H1 (cell line): ENCODE results near the gene IL31. TPM values are rescaled to one million over a fixed set of nuclear protein-coding genes. Genes with fewer than 3 reads are reported as not detected.
A peak's percentile ranks its signal among the peaks of the same experiment; 100 is the strongest.

Source experiments
- CTCF ChIA-PET: fragments of 300-600 bp; sonication (Branson Sonifier 250); formaldehyde crosslinking; loops from one replicate; lab custom pipeline; 2021; ENCODE audit not compliant: partially characterized antibody; lab: Charles Lee
- POLR2A ChIA-PET: fragments of 300-600 bp; sonication (Branson Sonifier 250); formaldehyde crosslinking; loops from one replicate; lab custom pipeline; 2021; ENCODE audit warnings: inconsistent platforms; ENCODE audit not compliant: partially characterized antibody; lab: Charles Lee
- DNase-seq, 2 experiments: peaks; one replicate each; pipeline versions ENCODE4 v3.0.0 to v3.0.0-alpha.2; 2010 to 2022; ENCODE audit warnings: low spot score in 2 of 2, low read depth in 1 of 2, mixed read lengths in 1 of 2
- FAIRE-seq: peaks from 2 replicates; lab custom pipeline; 2011; peaks lifted over from hg19 to GRCh38; lab: Jason Lieb, UNC
- H2AFZ ChIP-seq: 2 replicates; pipeline ENCODE4 v1.8.1; 2012; ENCODE audit warnings: low read length, inconsistent platforms
- H2AK5ac ChIP-seq: 2 replicates; pipeline ENCODE4 v1.6.1; 2013; ENCODE audit warnings: low read depth, low read length
- H2BK120ac ChIP-seq: replicated peaks from 2 replicates; pipeline ENCODE3; 2013; ENCODE audit warnings: low read depth, low read length, inconsistent platforms
- H2BK12ac ChIP-seq: 2 replicates; pipeline ENCODE4 v1.6.1; 2013; ENCODE audit warnings: low read depth, low read length
- H2BK15ac ChIP-seq: 2 replicates; pipeline ENCODE4 v1.6.1; 2013; ENCODE audit warnings: low read length
- H2BK20ac ChIP-seq: 2 replicates; pipeline ENCODE4 v1.6.1; 2013; ENCODE audit warnings: low read length
- H2BK5ac ChIP-seq: 2 replicates; pipeline ENCODE4 v1.6.1; 2013; ENCODE audit warnings: low read depth, low read length
- H3K14ac ChIP-seq: 2 replicates; pipeline ENCODE4 v1.6.1; 2013; ENCODE audit warnings: inconsistent platforms; ENCODE audit not compliant: insufficient read length
- H3K18ac ChIP-seq: 2 replicates; pipeline ENCODE4 v1.6.1; 2013; ENCODE audit warnings: low read length; ENCODE audit errors: extremely low read depth
- H3K23ac ChIP-seq: 2 replicates; pipeline ENCODE4 v1.6.1; 2013; ENCODE audit warnings: inconsistent platforms; ENCODE audit not compliant: insufficient read length
- H3K23me2 ChIP-seq: 2 replicates; pipeline ENCODE4 v1.6.1; 2013; ENCODE audit warnings: low read depth, low read length
- H3K27ac ChIP-seq: 2 replicates; pipeline ENCODE4 v1.6.1; 2011; ENCODE audit warnings: low read depth, low read length, inconsistent platforms
- H3K27me3 ChIP-seq, 4 experiments: replicated peaks in 1 of 4; 1 replicate in 1 of 4; 2 replicates in 3 of 4; pipeline versions ENCODE4 v1.6.1 to v1.8.1; 2011 to 2013; ENCODE audit warnings: low read length in 3 of 4, mild to moderate bottlenecking in 3 of 4, inconsistent platforms in 2 of 4, mixed read lengths in 2 of 4, moderate library complexity in 1 of 4; ENCODE audit not compliant: control insufficient read depth in 3 of 4, insufficient read depth in 3 of 4; ENCODE audit errors: extremely low read depth in 1 of 4
- H3K36me3 ChIP-seq, 4 experiments: 2 replicates each; pipeline versions ENCODE4 v1.6.1 to v1.8.1; 2011 to 2013; ENCODE audit warnings: mild to moderate bottlenecking in 4 of 4, low read length in 3 of 4, moderate library complexity in 2 of 4, control low read depth in 1 of 4, inconsistent platforms in 1 of 4; ENCODE audit not compliant: insufficient read depth in 4 of 4, control insufficient read depth in 2 of 4
- H3K4ac ChIP-seq: replicated peaks from 2 replicates; pipeline ENCODE3; 2013; ENCODE audit warnings: low read length, low read depth, mixed read lengths, inconsistent platforms; ENCODE audit not compliant: insufficient read length
- H3K4me1 ChIP-seq, 4 experiments: replicated peaks in 1 of 4; 1 replicate in 1 of 4; 2 replicates in 3 of 4; pipeline versions ENCODE4 v1.6.1 to v1.8.1; 2011 to 2013; ENCODE audit warnings: low read length in 3 of 4, inconsistent platforms in 2 of 4, mixed read lengths in 1 of 4; ENCODE audit not compliant: insufficient read depth in 4 of 4, control insufficient read depth in 3 of 4
- H3K4me2 ChIP-seq, 2 experiments: 2 replicates each; pipeline versions ENCODE4 v1.6.1 to v1.8.1; 2011 to 2013; ENCODE audit warnings: low read depth in 2 of 2, low read length in 2 of 2, control low read depth in 1 of 2, inconsistent platforms in 1 of 2, mild to moderate bottlenecking in 1 of 2; ENCODE audit not compliant: insufficient read depth in 1 of 2
- H3K4me3 ChIP-seq, 4 experiments: fragments of 200-600, 300-600 bp in 1 of 4; sonication (generic), shearing (Covaris generic), sonication (Bioruptor Twin) in 1 of 4; 2 replicates each; pipeline versions ENCODE4 v1.5.1 to v1.8.1; 2011 to 2016; ENCODE audit warnings: low read length in 4 of 4, low read depth in 3 of 4, control low read depth in 2 of 4, inconsistent platforms in 2 of 4, mild to moderate bottlenecking in 2 of 4, mixed read lengths in 1 of 4, moderate library complexity in 1 of 4; ENCODE audit not compliant: insufficient read depth in 2 of 4; ENCODE audit errors: extremely low read depth in 1 of 4
- H3K56ac ChIP-seq: replicated peaks from 2 replicates; pipeline ENCODE3; 2013; ENCODE audit warnings: low read depth, mild to moderate bottlenecking, mixed read lengths, low read length, inconsistent platforms; ENCODE audit not compliant: insufficient read length
- H3K79me1 ChIP-seq: 2 replicates; pipeline ENCODE4 v1.6.1; 2013; ENCODE audit warnings: low read depth, low read length, control low read depth
- H3K79me2 ChIP-seq, 2 experiments: 2 replicates each; pipeline versions ENCODE4 v1.6.1 to v1.8.1; 2012 to 2013; ENCODE audit warnings: low read length in 2 of 2, mild to moderate bottlenecking in 2 of 2, inconsistent platforms in 1 of 2; ENCODE audit not compliant: insufficient read depth in 2 of 2, control insufficient read depth in 1 of 2
- H3K9ac ChIP-seq, 4 experiments: replicated peaks in 1 of 4; 1 replicate in 1 of 4; 2 replicates in 3 of 4; pipeline versions ENCODE4 v1.6.1 to v1.8.1; 2011 to 2013; ENCODE audit warnings: low read depth in 3 of 4, low read length in 3 of 4, control low read depth in 2 of 4, mild to moderate bottlenecking in 2 of 4, moderate library complexity in 2 of 4, inconsistent platforms in 1 of 4; ENCODE audit errors: extremely low read depth in 1 of 4
- H3K9me3 ChIP-seq, 2 experiments: 2 replicates each; pipeline versions ENCODE4 v1.6.1 to v1.8.1; 2012 to 2013; ENCODE audit warnings: mild to moderate bottlenecking in 2 of 2, moderate library complexity in 2 of 2, control low read depth in 1 of 2, inconsistent platforms in 1 of 2, low read depth in 1 of 2, low read length in 1 of 2, mixed read lengths in 1 of 2; ENCODE audit not compliant: insufficient read depth in 2 of 2
- H4K20me1 ChIP-seq, 2 experiments: replicated peaks in 1 of 2; 2 replicates each; pipeline versions ENCODE3 to v1.8.1; 2011 to 2013; ENCODE audit warnings: inconsistent platforms in 2 of 2, low read length in 2 of 2, mild to moderate bottlenecking in 1 of 2; ENCODE audit not compliant: insufficient read depth in 2 of 2, control insufficient read depth in 1 of 2
- H4K5ac ChIP-seq: 2 replicates; pipeline ENCODE4 v1.6.1; 2013; ENCODE audit warnings: low read length, low read depth, mixed read lengths, inconsistent platforms; ENCODE audit not compliant: insufficient read length
- H4K8ac ChIP-seq: 2 replicates; pipeline ENCODE4 v1.8.0; 2013; ENCODE audit warnings: mild to moderate bottlenecking, moderate library complexity, low read length, inconsistent platforms; ENCODE audit not compliant: insufficient read depth; ENCODE audit errors: extremely low read depth
- H4K91ac ChIP-seq: replicated peaks from 2 replicates; pipeline ENCODE3; 2013; ENCODE audit warnings: low read length, mixed read lengths, inconsistent platforms; ENCODE audit not compliant: insufficient read length
- FOSL1 ChIP-seq: IDR thresholded peaks from 2 replicates; pipeline ENCODE4 v1.6.1; 2011; ENCODE audit warnings: mild to moderate bottlenecking, low read depth, low read length, moderate library complexity; ENCODE audit not compliant: insufficient read depth
- SIN3A ChIP-seq, 2 experiments: IDR thresholded peaks in 1 of 2; conservative IDR thresholded peaks in 1 of 2; 2 replicates each; pipeline ENCODE4 v1.6.1; 2011 to 2012; ENCODE audit warnings: low read length in 2 of 2, improper control_type of control experiment in 1 of 2, low read depth in 1 of 2, mild to moderate bottlenecking in 1 of 2
- SP2 ChIP-seq: IDR thresholded peaks from 2 replicates; pipeline ENCODE4 v1.6.1; 2012; ENCODE audit warnings: mild to moderate bottlenecking, low read length, inconsistent platforms
- TAF1 ChIP-seq: IDR thresholded peaks from 2 replicates; pipeline ENCODE4 v1.6.1; 2011; ENCODE audit warnings: mild to moderate bottlenecking, low read depth, low read length
- WGBS, 2 experiments: shearing (Covaris generic) in 1 of 2; methylation state at CpG; one replicate each; pipeline versions ENCODE4 v1.1.6 to v1.1.7; 2013 to 2015; ENCODE audit warnings: low lambda C conversion rate in 2 of 2, mixed read lengths in 2 of 2, inconsistent platforms in 1 of 2, low coverage in 1 of 2, missing lambda C conversion rate in 1 of 2; ENCODE audit not compliant: insufficient replicate concordance in 2 of 2, insufficient coverage in 1 of 2, insufficient read length in 1 of 2; ENCODE audit errors: extremely low coverage in 1 of 2, missing lambda C conversion rate in 1 of 2; 5-methylcytosine and 5-hydroxymethylcytosine counted together
- polyA plus RNA-seq, 7 experiments: library from polyadenylated mRNA; depleted of rRNA in 3 of 7; stranded (reverse) in 5 of 7; unstranded in 2 of 7; fragments of >200 nt in 5 of 7; fragments of 200-250 nt in 2 of 7; gene quantifications; 1 replicate in 5 of 7; 2 replicates in 1 of 7; 4 replicates in 1 of 7; pipeline versions ENCODE4 v1.2.1 to v1.2.3, GENCODE V29; 2011 to 2013; ENCODE audit warnings: missing spikeins in 2 of 7, mixed read lengths in 2 of 7
- total RNA-seq: library from RNA; stranded (reverse); fragmentation: NEBNext Ultra II Directional; extraction: Animal tissue kit (Norgen Biotek cat#: 25700); gene quantifications from 2 replicates; pipeline ENCODE4 v1.2.1, GENCODE V29; 2021

IL31 gene
- total and polyA plus RNA-seq, 2 of the 8 experiments (the other 6 are each of a cell fraction or from before 2014, with no cell fraction given): not detected

- Histone ChIP-seq H3K79me1 (peaks cover 2% of the 10 kb centered on the region; the same call in 1 of the 2 replicates), H2AK5ac (peak overlapping the region; percentile 53; the same call in 1 of the 2 replicates), H3K9ac (no peak overlapping the region), H2BK15ac (no peak overlapping the region), H4K91ac (peak overlapping the region; percentile 74), H2AFZ (no peak overlapping the region), H3K18ac (no peak overlapping the region), H4K8ac (no peak overlapping the region), H2BK12ac (peak overlapping the region; percentile 68; the same call in 1 of the 2 replicates), H3K36me3 (no peaks in the 10 kb centered on the region), H3K27ac (no peak overlapping the region), H3K79me2 (no peaks in the 10 kb centered on the region; a peak in 2 of 4 replicates), H3K4me2 (no peak overlapping the region), H3K14ac (no peak overlapping the region), H3K4me3 (no peak overlapping the region), H3K27me3 (no peaks in the 10 kb centered on the region), H3K56ac (no peak overlapping the region), H2BK5ac (peak overlapping the region; percentile 18; the same call in 1 of the 2 replicates), H3K4ac (no peak overlapping the region), H3K9me3 (no peaks in the 10 kb centered on the region), H4K5ac (no peak overlapping the region), H4K20me1 (peaks cover 2 to 7% of the 10 kb centered on the region in 2 experiments), H3K23ac (no peak overlapping the region), H3K4me1 (peaks cover 0 to 6% (median 3%) of the 10 kb centered on the region in 4 experiments; a peak in 4 of 7 replicates), H3K23me2 (no peaks in the 10 kb centered on the region), H2BK20ac (no peak overlapping the region), H2BK120ac (no peak overlapping the region)
- DNase-seq (no peak), FAIRE-seq (no peak)
- POLR2A ChIA-PET: interaction anchor here (1.5 to 1.8 kb wide), 2 partner anchors 58 to 69 kb away, joined by 4 to 6 read pairs; no protein-coding TSS in a partner anchor
- WGBS, 2 experiments: 94% methylated on average over 5 of the region's 9 CpGs; no CpG with 5 or more reads in 1 of the 2 experiments
- TF ChIP-seq FOSL1 (no peak), SIN3A (conservative IDR thresholded peaks at IDR 0.05 in 1 of 2, IDR thresholded peaks at IDR 0.05 in 1 of 2; ENCODE audit: low read depth in 1 of 2, low read length in 2 of 2) (no peak), SP2 (no peak), TAF1 (no peak)
- CTCF ChIA-PET: interaction anchor here (0.7 to 18.2 kb wide), 36 partner anchors 9 to 281 kb away, joined by 3 to 379 read pairs (median 6); partner anchors contain the start of genes LRRC43 and MLXIP
Measured at GRCh38 chr12:122123761-122124145, 50.3 kb downstream of the IL31 start.
